ENCODE measurements around the gene SLC30A1. TPM values are rescaled to one million over a fixed set of nuclear protein-coding genes. Genes with fewer than 3 reads are reported as not detected.

The SLC30A1 gene
- total RNA-seq, 1 experiment from 2014 or later, result 21.3 TPM

GRCh38 chr1:211613108-211613947, 34.4 kb upstream of the SLC30A1 start:
- no peaks in the 10 kb centered on the region for H3K9me3 ChIP-seq (replicated peaks)
- no peak overlapping the region for H3K4me3 ChIP-seq

DNA sequence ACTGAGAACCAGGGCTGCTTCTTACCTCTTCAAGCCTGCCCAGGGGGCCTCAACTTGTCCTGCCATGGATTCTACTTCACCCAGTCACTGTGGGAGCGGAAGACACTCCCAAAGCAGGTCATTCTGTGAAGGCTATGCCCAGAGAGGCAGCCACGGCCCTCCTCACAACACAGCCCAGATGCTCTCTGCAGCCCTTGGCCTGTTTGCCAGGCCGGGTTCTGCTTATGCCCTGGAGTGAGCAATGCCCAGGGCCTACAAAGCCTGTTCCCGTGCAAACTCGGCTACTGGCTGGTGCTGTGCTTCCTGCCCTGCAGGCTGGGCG, 33.8 kb upstream of the SLC30A1 start:
- no peaks in the 10 kb centered on the region for H3K27me3 ChIP-seq
- no peaks in the 10 kb centered on the region for H3K36me3 ChIP-seq
- H3K27ac ChIP-seq, result no peak overlapping the region
- H3K9me3 ChIP-seq (replicated peaks), result no peaks in the 10 kb centered on the region
- no peak overlapping the region for H3K4me3 ChIP-seq
- no peak for DNase-seq
- peaks cover 10% of the 10 kb centered on the region; the same call in 1 of the 2 replicates for H3K4me1 ChIP-seq

More at GRCh38 chr1:211613108-211613947, 34.4 kb upstream of the SLC30A1 start:
- DNase-seq, result peak; percentile 50 to 57
- no peaks in the 10 kb centered on the region for H3K36me3 ChIP-seq
- peaks cover 10% of the 10 kb centered on the region; the same call in 1 of the 2 replicates for H3K4me1 ChIP-seq
- H3K27ac ChIP-seq, result no peak overlapping the region
- no peaks in the 10 kb centered on the region for H3K27me3 ChIP-seq

DNA sequence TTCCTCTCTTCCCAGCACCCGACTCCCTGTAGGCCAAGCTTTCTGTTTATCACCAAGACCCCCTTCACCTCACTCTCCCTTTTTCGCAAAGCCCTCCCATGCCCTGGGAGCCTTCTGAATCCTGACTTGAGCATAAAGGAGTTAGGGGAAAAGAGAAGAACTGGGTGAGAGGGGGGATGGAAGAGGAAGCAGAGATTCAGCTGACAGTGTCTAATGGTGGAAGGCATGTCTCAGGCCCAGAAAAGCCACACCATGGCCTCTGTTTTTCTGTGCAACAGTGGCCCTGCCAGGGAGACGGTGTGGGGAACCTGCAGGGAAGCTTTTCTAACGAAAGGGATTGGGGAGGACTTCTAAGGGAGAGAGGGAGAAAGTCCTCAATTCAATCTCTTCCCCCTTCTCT, 32.9 kb upstream of the SLC30A1 start:
- Histone ChIP-seq H3K4me1 (peaks cover 10% of the 10 kb centered on the region; the same call in 1 of the 2 replicates), H3K27me3 (no peaks in the 10 kb centered on the region), H3K9me3 (replicated peaks) (no peaks in the 10 kb centered on the region), H3K4me3 (no peak overlapping the region), H3K36me3 (no peaks in the 10 kb centered on the region), H3K27ac (no peak overlapping the region)
- DNase-seq, result no peak

DNA sequence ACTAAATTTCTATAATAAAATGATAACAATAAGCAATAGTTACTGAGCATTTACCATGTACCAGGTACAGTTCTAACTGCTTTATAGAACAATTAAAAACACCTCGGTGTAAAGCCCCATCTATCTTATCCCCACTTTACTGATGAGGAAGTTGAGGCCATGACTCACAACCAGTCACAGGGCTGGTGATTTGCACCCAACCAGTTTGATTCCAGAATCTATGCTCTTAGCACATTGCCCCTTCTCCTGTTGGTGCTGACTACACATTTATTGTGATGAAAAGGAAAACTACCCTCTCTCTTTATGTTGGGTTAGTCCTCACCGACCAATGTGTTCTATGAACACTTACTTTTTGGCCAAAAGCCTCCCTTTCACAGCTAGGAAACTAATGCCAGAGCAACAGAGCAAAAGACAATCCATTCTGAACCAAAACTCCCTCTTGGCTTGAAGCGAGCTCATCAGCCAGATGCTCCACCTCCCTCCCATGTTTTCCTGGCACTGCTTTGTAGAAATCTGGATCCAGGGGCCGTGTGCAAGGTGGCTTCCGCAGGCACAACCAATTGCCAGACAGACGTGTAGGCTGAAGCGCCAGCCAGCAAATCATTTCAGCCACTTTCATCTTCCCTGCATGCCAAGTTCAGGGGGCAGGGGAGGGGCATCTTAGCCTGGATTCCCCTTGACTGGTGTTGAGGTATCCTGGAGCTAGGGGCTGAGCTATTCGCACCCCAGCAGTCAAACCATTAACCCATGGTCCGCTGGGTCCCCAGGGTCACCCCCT, 32.0 kb upstream of the SLC30A1 start:
- no peak for DNase-seq
- H3K27ac ChIP-seq, result no peak overlapping the region
- no peaks in the 10 kb centered on the region for H3K36me3 ChIP-seq
- no peak overlapping the region for H3K4me3 ChIP-seq
- H3K4me1 ChIP-seq, result peaks cover 10% of the 10 kb centered on the region; the same call in 1 of the 2 replicates
- no peaks in the 10 kb centered on the region for H3K9me3 ChIP-seq (replicated peaks)
- H3K27me3 ChIP-seq, result no peaks in the 10 kb centered on the region

DNA sequence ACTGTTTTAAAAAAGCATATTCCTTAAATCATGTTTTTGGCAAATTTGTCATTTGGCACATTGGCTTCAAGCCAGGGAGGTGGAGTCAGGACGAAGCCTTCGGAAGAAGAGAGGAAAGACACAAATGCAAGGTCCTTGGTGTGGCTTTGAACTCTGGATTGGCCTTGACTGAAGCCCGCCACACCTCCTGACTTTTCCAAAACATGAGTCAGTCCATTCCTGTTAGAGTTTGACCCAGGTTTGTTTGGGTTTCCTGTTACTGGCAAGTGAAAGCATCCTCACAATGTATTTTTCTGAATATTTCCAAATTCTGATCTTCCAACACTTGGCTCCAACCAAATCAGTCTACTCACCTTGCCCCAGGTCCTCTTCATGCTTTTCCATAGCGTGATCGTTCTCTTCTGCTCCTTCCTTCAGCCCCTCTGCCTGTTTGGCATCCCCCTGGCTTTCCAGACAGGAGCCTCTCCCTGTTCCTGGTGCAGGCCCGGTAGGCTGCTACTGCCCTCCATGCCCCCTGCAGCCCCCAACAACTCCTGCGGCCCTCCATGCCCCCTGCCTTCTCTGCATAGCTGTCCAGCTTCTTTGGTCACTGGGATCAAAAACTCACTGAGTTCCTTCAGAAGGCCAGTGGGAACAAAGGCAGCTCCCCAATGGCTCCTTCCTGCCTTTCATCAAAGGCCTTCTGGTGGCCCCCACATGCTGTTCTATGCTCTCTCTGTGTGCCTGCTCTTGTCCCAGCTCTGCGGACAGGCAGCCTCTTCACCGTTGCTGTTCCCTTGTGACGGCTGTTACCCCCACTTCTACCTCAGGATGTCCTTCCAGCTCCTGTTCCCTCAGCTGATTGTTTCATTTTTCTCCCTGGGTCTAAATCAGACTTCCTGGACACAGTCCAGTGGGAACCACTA, 30.4 kb upstream of the SLC30A1 start:
- Histone ChIP-seq H3K9me3 (replicated peaks) (no peaks in the 10 kb centered on the region), H3K27ac (no peak overlapping the region), H3K4me1 (peaks cover 10% of the 10 kb centered on the region; the same call in 1 of the 2 replicates), H3K27me3 (0 out of 2 replicates have a peak, but pooled peaks cover 3% of the 10 kb centered on the region), H3K36me3 (no peaks in the 10 kb centered on the region), H3K4me3 (no peak overlapping the region)
- peak in 1 of 2 experiments; percentile 37 for DNase-seq

- no peak for DNase-seq
- Histone ChIP-seq H3K36me3 (no peaks in the 10 kb centered on the region), H3K27me3 (0 out of 2 replicates have a peak, but pooled peaks cover 3% of the 10 kb centered on the region), H3K4me3 (no peak overlapping the region), H3K27ac (no peak overlapping the region), H3K4me1 (peaks cover 7% of the 10 kb centered on the region; the same call in 1 of the 2 replicates), H3K9me3 (replicated peaks) (no peaks in the 10 kb centered on the region)
These were observed 29.0 kb upstream of the SLC30A1 start for GRCh38 chr1:211607754-211608473.

DNA sequence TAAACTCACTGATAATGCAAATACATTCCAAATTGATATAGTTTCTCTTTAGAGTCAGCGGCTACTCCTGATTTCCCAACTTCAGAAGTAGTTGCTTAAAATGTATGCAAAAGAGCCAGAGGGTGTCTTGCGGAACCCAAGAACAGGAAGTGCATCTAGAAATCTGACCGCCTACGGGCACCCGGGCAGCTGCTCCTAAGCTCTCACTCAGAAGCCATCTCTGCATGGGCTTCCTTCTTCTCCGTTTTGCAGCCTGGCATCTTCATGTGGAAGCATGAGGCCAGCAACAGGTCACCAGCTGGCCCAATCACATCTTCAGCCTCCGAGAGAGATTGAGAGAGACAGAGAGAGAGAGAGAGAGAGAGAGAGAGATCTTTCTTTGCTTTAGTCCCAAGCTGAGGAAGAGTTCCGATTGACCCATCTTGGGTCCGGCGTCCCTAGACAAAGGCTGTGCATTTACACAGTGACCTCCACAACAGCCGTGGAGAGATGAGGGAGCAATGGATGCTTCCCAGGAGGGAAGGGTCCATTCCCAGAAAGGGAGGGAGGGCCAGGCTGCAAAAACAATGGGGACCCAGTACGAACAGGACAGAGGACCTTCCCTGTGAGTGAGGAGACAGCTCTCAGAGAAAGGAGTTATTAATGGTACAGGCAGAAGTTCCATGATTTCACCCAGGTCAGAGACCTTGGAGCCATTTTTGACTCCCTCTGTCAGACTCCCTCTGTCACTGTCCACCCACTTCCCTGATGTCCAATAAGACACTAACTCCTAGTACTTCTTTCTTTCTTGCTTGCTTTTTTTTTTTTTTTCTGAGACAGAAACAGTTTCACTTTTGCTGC, 28.2 kb upstream of the SLC30A1 start:
- no peaks in the 10 kb centered on the region for H3K36me3 ChIP-seq
- H3K27ac ChIP-seq, result no peak overlapping the region
- no peak overlapping the region for H3K4me3 ChIP-seq

GRCh38 chr1:211606332-211606913, 27.5 kb upstream of the SLC30A1 start:
- DNase-seq, result no peak
- Histone ChIP-seq H3K36me3 (no peaks in the 10 kb centered on the region), H3K27me3 (0 out of 2 replicates have a peak, but pooled peaks cover 3% of the 10 kb centered on the region), H3K4me1 (peaks cover 7% of the 10 kb centered on the region; the same call in 1 of the 2 replicates), H3K4me3 (no peak overlapping the region), H3K9me3 (replicated peaks) (no peaks in the 10 kb centered on the region), H3K27ac (no peak overlapping the region)

More for the DNA sequence above, 28.2 kb upstream of the SLC30A1 start:
- Histone ChIP-seq H3K4me1 (peaks cover 7% of the 10 kb centered on the region; the same call in 1 of the 2 replicates), H3K9me3 (replicated peaks) (no peaks in the 10 kb centered on the region), H3K27me3 (0 out of 2 replicates have a peak, but pooled peaks cover 3% of the 10 kb centered on the region)
- DNase-seq, result no peak

GRCh38 chr1:211605603-211606331, 26.8 kb upstream of the SLC30A1 start:
- H3K4me3 ChIP-seq, result no peak overlapping the region
- peaks cover 5% of the 10 kb centered on the region; the same call in 1 of the 2 replicates for H3K9me3 ChIP-seq (replicated peaks)
- H3K4me1 ChIP-seq, result peaks cover 7% of the 10 kb centered on the region; the same call in 1 of the 2 replicates
- no peak for DNase-seq
- H3K36me3 ChIP-seq, result no peaks in the 10 kb centered on the region
- no peak overlapping the region for H3K27ac ChIP-seq
- H3K27me3 ChIP-seq, result 0 out of 2 replicates have a peak, but pooled peaks cover 3% of the 10 kb centered on the region

DNA sequence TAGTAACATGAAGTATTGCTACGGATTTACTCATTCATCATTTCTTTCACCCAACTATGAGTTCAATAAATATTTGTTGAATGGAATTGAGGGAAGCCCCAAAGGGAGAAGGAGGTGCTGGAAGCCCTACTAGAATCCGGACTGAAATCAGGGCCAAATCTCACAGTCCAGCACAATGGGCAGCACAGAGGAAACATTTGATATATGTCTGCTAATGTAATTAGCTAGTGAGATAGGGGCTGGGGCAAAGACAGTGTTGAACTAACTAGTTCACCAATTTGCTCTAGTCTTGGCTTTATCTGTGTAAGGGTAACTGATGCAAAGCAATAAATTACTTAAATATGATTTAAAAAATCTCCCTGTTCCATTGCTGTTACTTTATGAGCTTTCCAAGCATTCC, 26.1 kb upstream of the SLC30A1 start:
- Histone ChIP-seq H3K36me3 (no peaks in the 10 kb centered on the region), H3K4me3 (no peak overlapping the region), H3K4me1 (peaks cover 5% of the 10 kb centered on the region; the same call in 1 of the 2 replicates), H3K9me3 (replicated peaks) (peaks cover 5% of the 10 kb centered on the region; the same call in 1 of the 2 replicates), H3K27me3 (0 out of 2 replicates have a peak, but pooled peaks cover 3% of the 10 kb centered on the region), H3K27ac (no peak overlapping the region)
- no peak for DNase-seq

DNA sequence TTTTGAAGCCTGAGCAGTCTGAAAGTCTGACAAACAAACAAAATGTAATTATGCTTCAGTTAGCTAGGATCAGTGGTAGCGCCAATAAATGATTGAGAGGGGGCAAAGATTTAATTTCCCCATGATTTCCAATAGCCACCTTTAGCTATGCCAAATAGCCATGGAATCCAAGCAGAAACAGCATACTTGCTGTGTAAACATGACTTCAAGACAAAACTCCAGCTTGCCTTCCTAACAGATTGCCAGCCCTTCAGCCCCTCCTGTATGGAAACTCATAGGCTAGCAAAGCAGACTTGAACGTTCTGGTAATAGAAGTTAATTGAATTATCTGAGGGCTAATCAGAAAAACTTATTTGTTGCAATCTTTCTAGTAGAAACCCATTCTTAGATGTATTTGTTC, 25.6 kb upstream of the SLC30A1 start:
- H3K9me3 ChIP-seq (replicated peaks), result peaks cover 5% of the 10 kb centered on the region; the same call in 1 of the 2 replicates
- H3K4me3 ChIP-seq, result no peak overlapping the region
- no peak for DNase-seq
- H3K27me3 ChIP-seq, result 0 out of 2 replicates have a peak, but pooled peaks cover 3% of the 10 kb centered on the region
- no peak overlapping the region for H3K27ac ChIP-seq
- H3K36me3 ChIP-seq, result no peaks in the 10 kb centered on the region
- peaks cover under 1% of the 10 kb centered on the region; the same call in 1 of the 2 replicates for H3K4me1 ChIP-seq

- Histone ChIP-seq H3K36me3 (no peaks in the 10 kb centered on the region), H3K4me3 (no peak overlapping the region), H3K9me3 (replicated peaks) (peaks cover 5% of the 10 kb centered on the region; the same call in 1 of the 2 replicates), H3K4me1 (no peaks in the 10 kb centered on the region), H3K27me3 (0 out of 2 replicates have a peak, but pooled peaks cover 3% of the 10 kb centered on the region), H3K27ac (no peak overlapping the region)
- no peak for DNase-seq
These were observed 24.8 kb upstream of the SLC30A1 start for GRCh38 chr1:211603713-211604112.

All from SJCRH30 (cell line).